ENCODE measurements around the gene PPRC1. TPM values are rescaled to one million over a fixed set of nuclear protein-coding genes. Genes with fewer than 3 reads are reported as not detected.

Gene PPRC1
- total RNA-seq, 1 experiment from 2014 or later: 68.2 TPM

GRCh38 chr10:102154466-102155116 lies 21.8 kb downstream of the PPRC1 start:
- Mint-ChIP-seq H3K36me3 (ENCODE audit: insufficient read depth, unreplicated experiment) (peaks cover 66% of the 10 kb centered on the region), H3K27ac (ENCODE audit: low read depth, unreplicated experiment) (no peak overlapping the region), H3K9me3 (ENCODE audit: unreplicated experiment) (no peaks in the 10 kb centered on the region), H3K4me3 (ENCODE audit: unreplicated experiment) (peak overlapping the region; percentile 75), H3K27me3 (ENCODE audit: insufficient read depth, unreplicated experiment) (no peaks in the 10 kb centered on the region), H3K4me1 (ENCODE audit: insufficient read depth, unreplicated experiment) (peaks cover 14% of the 10 kb centered on the region)
- intact Hi-C loops (cut with micrococcal nuclease): no loop called here
- POLR2A ChIA-PET: interaction anchor here (0.6 to 2.2 kb wide), 4 partner anchors 11 to 336 kb away, joined by 3 to 8 read pairs (median 4); partner anchors contain the start of genes GBF1 and OGA
- BruUV-seq (replicated peaks): no TSS peak
- TF ChIP-seq CTCF (IDR thresholded peaks at IDR 0.05; ENCODE audit: unreplicated experiment): no peak
- no peak for DNase-seq (ENCODE audit: unreplicated experiment)
- CTCF ChIA-PET: interaction anchor here (1.3 kb wide), 1 partner anchor 14 kb away, joined by 4 read pairs; no protein-coding TSS in a partner anchor

GRCh38 chr10:102157224-102157623 lies 24.4 kb downstream of the PPRC1 start:
- TF ChIP-seq CTCF (IDR thresholded peaks at IDR 0.05; ENCODE audit: unreplicated experiment): no peak
- ChIA-PET CTCF (interaction anchor here (0.7 to 5.3 kb wide), 5 partner anchors 12 to 562 kb away, joined by 3 to 31 read pairs (median 4); no protein-coding TSS in a partner anchor), POLR2A (interaction anchor here (0.6 to 1.8 kb wide), 5 partner anchors 12 to 344 kb away, joined by 3 to 5 read pairs (median 4); no protein-coding TSS in a partner anchor)
- no TSS peak for BruUV-seq (replicated peaks)
- no peaks in the 10 kb centered on the region for H3K9me3 Mint-ChIP-seq (ENCODE audit: unreplicated experiment)
- H3K27ac Mint-ChIP-seq (ENCODE audit: low read depth, unreplicated experiment): peak overlapping the region; percentile 20
- H3K27me3 Mint-ChIP-seq (ENCODE audit: insufficient read depth, unreplicated experiment): no peaks in the 10 kb centered on the region
- DNase-seq (ENCODE audit: unreplicated experiment): no peak
- peaks cover 6% of the 10 kb centered on the region for H3K4me1 Mint-ChIP-seq (ENCODE audit: insufficient read depth, unreplicated experiment)
- H3K36me3 Mint-ChIP-seq (ENCODE audit: insufficient read depth, unreplicated experiment): peaks cover 82% of the 10 kb centered on the region
- H3K4me3 Mint-ChIP-seq (ENCODE audit: unreplicated experiment): no peak overlapping the region
- intact Hi-C loops (cut with micrococcal nuclease): no loop called here

- no peak overlapping the region for H3K27ac Mint-ChIP-seq (ENCODE audit: low read depth, unreplicated experiment)
Measured at GRCh38 chr10:102159051-102159597, 26.3 kb downstream of the PPRC1 start.

More at GRCh38 chr10:102159051-102159597, 26.3 kb downstream of the PPRC1 start:
- DNase-seq (ENCODE audit: unreplicated experiment): no peak
- H3K4me3 Mint-ChIP-seq (ENCODE audit: unreplicated experiment): no peak overlapping the region
- peaks cover 95% of the 10 kb centered on the region for H3K36me3 Mint-ChIP-seq (ENCODE audit: insufficient read depth, unreplicated experiment)
- H3K9me3 Mint-ChIP-seq (ENCODE audit: unreplicated experiment): no peaks in the 10 kb centered on the region
- ChIA-PET CTCF (interaction anchor here (0.6 to 5.3 kb wide), 8 partner anchors 10 to 1255 kb away, joined by 3 to 31 read pairs (median 4); no protein-coding TSS in a partner anchor), POLR2A (no interaction called here)
- no TSS peak for BruUV-seq (replicated peaks)
- H3K27me3 Mint-ChIP-seq (ENCODE audit: insufficient read depth, unreplicated experiment): no peaks in the 10 kb centered on the region
- no peak for TF ChIP-seq CTCF (IDR thresholded peaks at IDR 0.05; ENCODE audit: unreplicated experiment)
- H3K4me1 Mint-ChIP-seq (ENCODE audit: insufficient read depth, unreplicated experiment): no peaks in the 10 kb centered on the region
- intact Hi-C loops (cut with micrococcal nuclease): no loop called here
